Thyroid gland (tissue), 4 donors: ENCODE results near the gene ATP6V0B. TPM values are rescaled to one million over a fixed set of nuclear protein-coding genes. Genes with fewer than 3 reads are reported as not detected.

Experiments used
- DNase-seq, 2 donors: peaks; one replicate each; pipeline ENCODE4 v3.0.0-alpha.2; 2019
- H3K27ac ChIP-seq, 3 donors: fragments of 200-600 bp; sonication (generic); 1 replicate in 2 of 3; 2 replicates in 1 of 3; pipeline ENCODE4 v1.5.1; 2016 to 2019; ENCODE audit warnings: mild to moderate bottlenecking in 1 of 3, moderate library complexity in 1 of 3
- H3K27me3 ChIP-seq: fragments of 200-600 bp; sonication (generic); one replicate; pipeline ENCODE4 v1.5.1; 2019
- H3K36me3 ChIP-seq, 2 donors: fragments of 200-600 bp; sonication (generic); one replicate each; pipeline ENCODE4 v1.5.1; 2016 to 2019
- H3K4me1 ChIP-seq, 2 donors: fragments of 200-600 bp; sonication (generic); one replicate each; pipeline ENCODE4 v1.5.1; 2017 to 2019
- H3K4me3 ChIP-seq, 3 donors: fragments of 200-600 bp; sonication (generic); replicated peaks in 1 of 3; 1 replicate in 2 of 3; 2 replicates in 1 of 3; pipeline ENCODE4 v1.5.1; 2016; ENCODE audit warnings: mild to moderate bottlenecking in 1 of 3
- H3K9me3 ChIP-seq: fragments of 200-600 bp; sonication (generic); one replicate; pipeline ENCODE4 v1.5.1; 2017
- CTCF ChIP-seq, 6 experiments: fragments of 200-600 bp in 3 of 6; fragments of 450-650 bp in 3 of 6; sonication (generic) in 3 of 6; IDR thresholded peaks; one replicate each; pipeline ENCODE4 v1.5.1; 2016 to 2019; ENCODE audit warnings: antibody characterized with exemption in 6 of 6, mild to moderate bottlenecking in 2 of 6, inconsistent platforms in 1 of 6, moderate library complexity in 1 of 6
- POLR2A ChIP-seq, 2 donors: fragments of 450-650 bp; IDR thresholded peaks; one replicate each; pipeline ENCODE4 v1.6.1; 2017; ENCODE audit warnings: antibody characterized with exemption in 2 of 2, mild to moderate bottlenecking in 2 of 2, moderate library complexity in 1 of 2
- WGBS, 2 donors: methylation state at CpG; one replicate each; pipeline ENCODE4 v1.1.5; 2017; 5-methylcytosine and 5-hydroxymethylcytosine counted together
- intact Hi-C: fragments of 100-400 bp; cut with DNase I; formaldehyde crosslinking; loops from one replicate; pipeline ENCODE4 v1.15.1; 2023
- total RNA-seq, 4 donors: library from RNA; depleted of rRNA; stranded (reverse); fragments of >200 nt; gene quantifications; one replicate each; pipeline ENCODE4 v1.2.3, GENCODE V29; 2016

The ATP6V0B gene
- total RNA-seq, 4 donors from 2014 or later: 128 to 302 (median 216) TPM

- TF ChIP-seq CTCF (IDR thresholded peaks at IDR 0.05) (no peak), POLR2A (IDR thresholded peaks at IDR 0.05) (no peak)
- 54 to 57% methylated on average over 5 of the region's 5 CpGs for WGBS, 2 donors
- Histone ChIP-seq H3K36me3 (peaks cover 0 to 4% of the 10 kb centered on the region in 2 donors), H3K4me3 (peak overlapping the region; percentile 66 to 88 (median 79)), H3K4me1 (peaks cover 14 to 19% of the 10 kb centered on the region in 2 donors), H3K9me3 (no peaks in the 10 kb centered on the region), H3K27ac (no peak overlapping the region), H3K27me3 (no peaks in the 10 kb centered on the region)
- intact Hi-C loops: no loop called here
- DNase-seq: no peak
Observed at GRCh38 chr1:43970502-43970901, 4.3 kb upstream of the ATP6V0B start.

- H3K27ac ChIP-seq: no peak overlapping the region
- no peaks in the 10 kb centered on the region for H3K27me3 ChIP-seq
- no peak overlapping the region for H3K4me3 ChIP-seq
- DNase-seq: no peak
- H3K36me3 ChIP-seq: peaks cover 0 to 4% of the 10 kb centered on the region in 2 donors
- H3K9me3 ChIP-seq: no peaks in the 10 kb centered on the region
- 92 to 95% methylated on average over 9 of the region's 9 CpGs for WGBS, 2 donors
- intact Hi-C loops: no loop called here
- peaks cover 18 to 23% of the 10 kb centered on the region in 2 donors for H3K4me1 ChIP-seq
- no peak for TF ChIP-seq POLR2A (IDR thresholded peaks at IDR 0.05)
- no peak for TF ChIP-seq CTCF (IDR thresholded peaks at IDR 0.05)
Observed at GRCh38 chr1:43970911-43971310, 3.8 kb upstream of the ATP6V0B start.

GRCh38 chr1:43971336-43971980 lies 3.3 kb upstream of the ATP6V0B start:
- intact Hi-C loops: no loop called here
- H3K4me3 ChIP-seq: no peak overlapping the region

GRCh38 chr1:43973981-43974442 lies 748 bp upstream of the ATP6V0B start:
- Histone ChIP-seq H3K4me1 (peaks cover 33 to 45% of the 10 kb centered on the region in 2 donors), H3K27ac (peak overlapping the region; percentile 69 to 93 (median 84)), H3K27me3 (no peaks in the 10 kb centered on the region), H3K4me3 (peak overlapping the region in 2 of 3 donors; percentile 35 to 96), H3K9me3 (no peaks in the 10 kb centered on the region), H3K36me3 (peaks cover 13 to 14% of the 10 kb centered on the region in 2 donors)
- TF ChIP-seq CTCF (IDR thresholded peaks at IDR 0.05): no peak
- no peak for TF ChIP-seq POLR2A (IDR thresholded peaks at IDR 0.05)
- no peak for DNase-seq
- intact Hi-C loops: no loop called here
- WGBS, 2 donors: 39 to 40% methylated on average over 9 of the region's 9 CpGs

More at GRCh38 chr1:43971336-43971980, 3.3 kb upstream of the ATP6V0B start:
- TF ChIP-seq CTCF (IDR thresholded peaks at IDR 0.05): no peak
- no peak for TF ChIP-seq POLR2A (IDR thresholded peaks at IDR 0.05)
- Histone ChIP-seq H3K27ac (no peak overlapping the region), H3K4me1 (peaks cover 23 to 28% of the 10 kb centered on the region in 2 donors), H3K27me3 (no peaks in the 10 kb centered on the region), H3K36me3 (peaks cover 2 to 4% of the 10 kb centered on the region in 2 donors), H3K9me3 (no peaks in the 10 kb centered on the region)
- WGBS, 2 donors: 96 to 99% methylated on average over 7 to 17 of the region's 17 CpGs
- no peak for DNase-seq

- H3K27me3 ChIP-seq: no peaks in the 10 kb centered on the region
- H3K9me3 ChIP-seq: no peaks in the 10 kb centered on the region
- 2 to 3% methylated on average over 21 to 30 of the region's 34 CpGs for WGBS, 2 donors
- H3K4me3 ChIP-seq: peak overlapping the region; percentile 50 to 96 (median 79)
- H3K27ac ChIP-seq: peak overlapping the region; percentile 69 to 93 (median 84)
- DNase-seq: peak; percentile 80 to 84
- TF ChIP-seq CTCF (IDR thresholded peaks at IDR 0.05) (no peak), POLR2A (IDR thresholded peaks at IDR 0.05) (no peak)
- H3K4me1 ChIP-seq: peaks cover 36 to 51% of the 10 kb centered on the region in 2 donors
- H3K36me3 ChIP-seq: peaks cover 13 to 14% of the 10 kb centered on the region in 2 donors
- intact Hi-C loops: no loop called here
Observed at GRCh38 chr1:43975249-43975961, 645 bp downstream of the ATP6V0B start.
